SK-N-SH (cell line): Measurements from ENCODE around the gene SYT7. TPM values are rescaled to one million over a fixed set of nuclear protein-coding genes. Genes with fewer than 3 reads are reported as not detected.

Experiments
- CTCF ChIA-PET: fragments of 300-600, 350-600 bp; formaldehyde crosslinking; extraction: SDS; loops from one replicate; lab custom pipeline; 2021; lab: Yijun Ruan, JAX
- POLR2A ChIA-PET: fragments of 350-600 bp; sonication (Branson Sonifier 250); formaldehyde crosslinking; extraction: SDS; loops from one replicate; lab custom pipeline; 2020; ENCODE audit warnings: antibody characterized with exemption, inconsistent platforms; lab: Yijun Ruan, JAX
- DNase-seq: peaks from one replicate; pipeline ENCODE4 v3.0.0; 2012
- H2AFZ ChIP-seq: fragments of 200-600 bp; sonication (generic); 2 replicates; pipeline ENCODE4 v1.8.1; 2016; ENCODE audit warnings: antibody characterized with exemption, mild to moderate bottlenecking, low read depth
- H3F3A ChIP-seq: fragments of 200-600 bp; sonication (generic); replicated peaks from 2 replicates; pipeline ENCODE3; 2016; ENCODE audit warnings: antibody characterized with exemption, mild to moderate bottlenecking; ENCODE audit not compliant: insufficient read depth
- H3K27ac ChIP-seq, 2 experiments: fragments of 200-500 bp in 1 of 2; fragments of 200-600 bp in 1 of 2; sonication (Bioruptor generic) in 1 of 2; sonication (generic), shearing (Covaris generic) in 1 of 2; 2 replicates each; pipeline versions ENCODE4 v1.5.1 to v1.6.1; 2014 to 2016; ENCODE audit warnings: low read depth in 2 of 2, inconsistent platforms in 1 of 2, low read length in 1 of 2, mild to moderate bottlenecking in 1 of 2, mixed read lengths in 1 of 2
- H3K27me3 ChIP-seq: fragments of 200-600 bp; sonication (generic), shearing (Covaris generic); 2 replicates; pipeline ENCODE4 v1.6.1; 2016; ENCODE audit warnings: mixed run types; ENCODE audit not compliant: insufficient read depth
- H3K36me3 ChIP-seq, 2 experiments: fragments of 200-500 bp in 1 of 2; fragments of 200-600 bp in 1 of 2; sonication (Bioruptor generic) in 1 of 2; sonication (generic) in 1 of 2; replicated peaks in 1 of 2; 2 replicates each; pipeline versions ENCODE3 to v1.5.1; 2014 to 2016; ENCODE audit warnings: low read length in 1 of 2, mild to moderate bottlenecking in 1 of 2; ENCODE audit not compliant: insufficient read depth in 2 of 2, control insufficient read depth in 1 of 2
- H3K4me1 ChIP-seq, 2 experiments: fragments of 200-500 bp in 1 of 2; fragments of 200-600 bp in 1 of 2; sonication (Bioruptor generic) in 1 of 2; sonication (generic), shearing (Covaris generic) in 1 of 2; 2 replicates each; pipeline versions ENCODE4 v1.5.1 to v1.6.1; 2014 to 2016; ENCODE audit warnings: low read depth in 1 of 2, low read length in 1 of 2, mixed run types in 1 of 2; ENCODE audit not compliant: insufficient read depth in 2 of 2, control insufficient read depth in 1 of 2
- H3K4me2 ChIP-seq: fragments of 200-600 bp; sonication (generic), shearing (Covaris generic); 2 replicates; pipeline ENCODE4 v1.6.1; 2017; ENCODE audit warnings: mixed run types
- H3K4me3 ChIP-seq, 2 experiments: fragments of 200-500 bp in 1 of 2; fragments of 200-600 bp in 1 of 2; sonication (Bioruptor generic) in 1 of 2; sonication (generic), shearing (Covaris generic) in 1 of 2; 2 replicates each; pipeline versions ENCODE4 v1.5.1 to v1.8.1; 2014 to 2016; ENCODE audit warnings: low read depth in 2 of 2, inconsistent platforms in 1 of 2, low read length in 1 of 2, mild to moderate bottlenecking in 1 of 2, mixed read lengths in 1 of 2, moderate library complexity in 1 of 2
- H3K79me2 ChIP-seq: fragments of 200-600 bp; sonication (generic); 2 replicates; pipeline ENCODE4 v1.8.1; 2017; ENCODE audit warnings: mild to moderate bottlenecking; ENCODE audit not compliant: insufficient read depth
- H3K9ac ChIP-seq: fragments of 200-600 bp; sonication (generic); 2 replicates; pipeline ENCODE4 v1.6.1; 2017; ENCODE audit warnings: mixed run types
- H3K9me2 ChIP-seq: fragments of 200-600 bp; sonication (generic); 2 replicates; pipeline ENCODE4 v1.6.1; 2017; ENCODE audit warnings: mixed run types
- H3K9me3 ChIP-seq: fragments of 200-600 bp; sonication (generic); 2 replicates; pipeline ENCODE4 v1.6.1; 2017; ENCODE audit warnings: mixed run types, mild to moderate bottlenecking, moderate library complexity
- H4K20me1 ChIP-seq: fragments of 200-600 bp; sonication (generic); 2 replicates; pipeline ENCODE4 v1.6.1; 2017; ENCODE audit warnings: mild to moderate bottlenecking, mixed run types; ENCODE audit not compliant: insufficient read depth
- GATA2 ChIP-seq: sonication (generic); formaldehyde crosslinking; IDR thresholded peaks from 2 replicates; pipeline ENCODE4 v1.5.0; 2020; ENCODE audit warnings: mild to moderate bottlenecking, missing genetic modification reagents
- MAX ChIP-seq: IDR thresholded peaks from 2 replicates; pipeline ENCODE4 v1.4.0; 2012; ENCODE audit warnings: low read depth
- NFIC ChIP-seq: IDR thresholded peaks from 2 replicates; pipeline ENCODE4 v1.4.0; 2012; ENCODE audit warnings: borderline replicate concordance
- REST ChIP-seq: IDR thresholded peaks from 2 replicates; pipeline ENCODE4 v1.6.1; 2012; ENCODE audit warnings: mild to moderate bottlenecking, low read depth, low read length, moderate library complexity
- SIN3A ChIP-seq: IDR thresholded peaks from 2 replicates; pipeline ENCODE4 v1.6.1; 2012; ENCODE audit warnings: low read depth, mild to moderate bottlenecking, low read length, moderate library complexity, borderline replicate concordance
- TAF1 ChIP-seq: IDR thresholded peaks from 2 replicates; pipeline ENCODE4 v1.6.1; 2012; ENCODE audit warnings: low read depth, mild to moderate bottlenecking, low read length, moderate library complexity, borderline replicate concordance
- TCF12 ChIP-seq: IDR thresholded peaks from 2 replicates; pipeline ENCODE4 v1.4.0; 2012
- WGBS: methylation state at CpG from one replicate; pipeline ENCODE4 v1.1.6; 2017; ENCODE audit warnings: low lambda C conversion rate; 5-methylcytosine and 5-hydroxymethylcytosine counted together
- polyA plus RNA-seq, 3 experiments: library from polyadenylated mRNA; depleted of rRNA; stranded (reverse); fragments of >200 nt; gene quantifications; 2 replicates each; pipeline ENCODE4 v1.2.3, GENCODE V29; 2012
- TF ChIP-seq, protein P1 (sequence below): fragments of 150-350 bp; IDR thresholded peaks from 2 replicates; pipeline ENCODE4 v1.6.1; 2016; ENCODE audit warnings: mild to moderate bottlenecking, low read depth, low read length

Gene SYT7
- polyA plus RNA-seq, 1 of the 3 experiments (the other 2 are of a cell fraction): 1.1 TPM

DNA sequence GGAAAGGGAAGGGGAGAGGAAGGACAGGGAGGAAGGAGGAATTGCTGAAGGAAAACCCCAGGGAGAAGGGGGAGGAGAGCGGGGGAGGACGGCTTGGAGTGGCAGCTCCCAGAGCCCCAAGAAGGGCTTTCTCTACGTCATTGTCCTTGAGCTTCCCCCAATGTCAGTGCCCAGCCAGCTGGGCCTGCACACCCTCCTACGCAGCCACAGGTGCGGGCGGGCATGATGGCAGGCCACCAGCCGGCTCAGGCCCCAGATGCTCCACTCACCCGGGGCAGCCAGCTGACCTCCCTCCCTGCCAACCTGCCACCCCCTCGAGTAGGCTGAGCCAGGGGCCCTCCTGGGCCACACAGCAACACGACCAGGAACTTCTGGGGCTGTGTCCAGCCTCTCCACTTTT lies 11.2 kb downstream of the SYT7 start (continued):
- TF ChIP-seq, protein P1, sequence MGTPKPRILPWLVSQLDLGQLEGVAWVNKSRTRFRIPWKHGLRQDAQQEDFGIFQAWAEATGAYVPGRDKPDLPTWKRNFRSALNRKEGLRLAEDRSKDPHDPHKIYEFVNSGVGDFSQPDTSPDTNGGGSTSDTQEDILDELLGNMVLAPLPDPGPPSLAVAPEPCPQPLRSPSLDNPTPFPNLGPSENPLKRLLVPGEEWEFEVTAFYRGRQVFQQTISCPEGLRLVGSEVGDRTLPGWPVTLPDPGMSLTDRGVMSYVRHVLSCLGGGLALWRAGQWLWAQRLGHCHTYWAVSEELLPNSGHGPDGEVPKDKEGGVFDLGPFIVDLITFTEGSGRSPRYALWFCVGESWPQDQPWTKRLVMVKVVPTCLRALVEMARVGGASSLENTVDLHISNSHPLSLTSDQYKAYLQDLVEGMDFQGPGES: no peak
- TF ChIP-seq TAF1 (no peak), GATA2 (no peak)

GRCh38 chr11:61569018-61569417 lies 11.9 kb downstream of the SYT7 start:
- POLR2A ChIA-PET: no interaction called here
- WGBS: 0% methylated on average over 3 of the region's 3 CpGs
- H3K9ac ChIP-seq: no peak overlapping the region

DNA sequence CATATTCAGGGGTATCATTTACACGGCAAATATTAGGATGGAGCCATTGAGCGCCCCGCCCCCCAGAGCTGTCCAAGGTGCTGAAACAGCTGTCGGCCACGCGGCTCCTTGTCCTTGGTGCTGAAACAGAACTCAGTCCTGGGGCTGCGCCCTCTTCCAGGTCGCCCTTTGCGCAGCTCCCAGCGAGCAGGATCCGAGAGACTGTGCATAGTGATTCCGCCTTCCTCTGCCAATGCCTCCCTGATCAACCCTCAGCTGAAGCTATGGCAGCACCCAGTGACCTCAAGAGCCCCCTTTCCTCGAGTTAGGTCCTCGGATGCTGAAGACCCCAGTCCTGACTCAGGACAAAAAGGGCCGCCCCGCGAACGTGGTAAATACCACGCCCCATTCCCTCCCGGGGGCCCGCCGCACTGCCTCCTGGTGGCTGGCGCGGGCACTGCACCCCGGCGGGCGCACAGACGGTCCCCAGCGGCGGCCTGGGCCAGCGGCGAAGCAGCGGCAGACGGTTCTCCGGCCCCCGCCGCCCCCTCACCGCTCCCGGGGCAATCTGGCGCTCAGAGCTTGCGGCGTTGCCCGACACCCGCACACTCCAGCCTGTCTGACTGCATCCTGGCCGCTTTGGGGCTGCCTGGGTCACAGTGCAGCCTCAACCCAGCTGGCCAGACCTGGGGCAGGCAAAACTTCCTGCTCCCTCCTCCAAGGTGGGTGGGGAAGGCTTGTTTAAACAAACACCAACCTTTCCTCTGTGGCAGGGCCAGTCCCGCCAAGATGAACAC lies 13.4 kb downstream of the SYT7 start:
- 63% methylated on average over 14 of the region's 46 CpGs for WGBS

More at GRCh38 chr11:61569018-61569417, 11.9 kb downstream of the SYT7 start:
- Histone ChIP-seq H3K36me3 (no peaks in the 10 kb centered on the region), H3K4me3 (no peak overlapping the region), H4K20me1 (no peaks in the 10 kb centered on the region), H3K27me3 (no peaks in the 10 kb centered on the region; the same call in none of the 2 replicates), H2AFZ (no peak overlapping the region), H3K9me2 (no peaks in the 10 kb centered on the region), H3K9me3 (no peaks in the 10 kb centered on the region), H3K4me2 (no peak overlapping the region), H3K79me2 (no peaks in the 10 kb centered on the region), H3F3A (no peaks in the 10 kb centered on the region), H3K4me1 (peaks cover 0 to 82% of the 10 kb centered on the region in 2 experiments; a peak in 1 of 4 replicates), H3K27ac (peak overlapping the region in 1 of 2 experiments; percentile 25; a peak in 1 of 4 replicates)
- no peak for TF ChIP-seq SIN3A
- TF ChIP-seq, protein P1: no peak
- no peak for DNase-seq
- CTCF ChIA-PET: interaction anchor here (0.7 to 22.0 kb wide), 10 partner anchors 9 to 894 kb away, joined by 3 to 404 read pairs (median 6); partner anchors contain the start of gene LRRC10B

More for the DNA sequence above, 13.4 kb downstream of the SYT7 start:
- Histone ChIP-seq H3K27ac (no peak overlapping the region; a peak in 1 of 4 replicates), H3K27me3 (no peaks in the 10 kb centered on the region; the same call in 1 of the 2 replicates), H4K20me1 (no peaks in the 10 kb centered on the region), H3F3A (no peaks in the 10 kb centered on the region), H3K9ac (no peak overlapping the region), H3K9me2 (no peaks in the 10 kb centered on the region), H3K4me3 (no peak overlapping the region; a peak in 1 of 4 replicates), H3K4me1 (peaks cover 0 to 79% of the 10 kb centered on the region in 2 experiments; a peak in 1 of 4 replicates), H2AFZ (no peak overlapping the region), H3K79me2 (no peaks in the 10 kb centered on the region), H3K36me3 (no peaks in the 10 kb centered on the region), H3K9me3 (no peaks in the 10 kb centered on the region), H3K4me2 (no peak overlapping the region)
- POLR2A ChIA-PET: interaction anchor here (1.0 to 1.3 kb wide), 2 partner anchors 8 to 14 kb away, joined by 3 to 4 read pairs; no protein-coding TSS in a partner anchor
- CTCF ChIA-PET: interaction anchor here (0.6 to 22.0 kb wide), 21 partner anchors 8 to 223 kb away, joined by 3 to 404 read pairs (median 5); partner anchors contain the start of gene LRRC10B
- no peak for TF ChIP-seq NFIC
- peak; percentile 100 for TF ChIP-seq REST
- TF ChIP-seq TCF12: peak; percentile 80
- peak; percentile 95 for TF ChIP-seq SIN3A
- no peak for TF ChIP-seq TAF1
- TF ChIP-seq MAX: peak; percentile 89
- peak; percentile 63 for DNase-seq
